H1 (cell line): Measurements from ENCODE around the gene TUT4. TPM values are rescaled to one million over a fixed set of nuclear protein-coding genes. Genes with fewer than 3 reads are reported as not detected.

Experiments
- CTCF ChIA-PET: fragments of 300-600 bp; sonication (Branson Sonifier 250); formaldehyde crosslinking; loops from one replicate; lab custom pipeline; 2021; ENCODE audit not compliant: partially characterized antibody; lab: Charles Lee
- POLR2A ChIA-PET: fragments of 300-600 bp; sonication (Branson Sonifier 250); formaldehyde crosslinking; loops from one replicate; lab custom pipeline; 2021; ENCODE audit warnings: inconsistent platforms; ENCODE audit not compliant: partially characterized antibody; lab: Charles Lee
- DNase-seq, 2 experiments: peaks; one replicate each; pipeline versions ENCODE4 v3.0.0 to v3.0.0-alpha.2; 2010 to 2022; ENCODE audit warnings: low spot score in 2 of 2, low read depth in 1 of 2, mixed read lengths in 1 of 2
- FAIRE-seq: peaks from 2 replicates; lab custom pipeline; 2011; peaks lifted over from hg19 to GRCh38; lab: Jason Lieb, UNC
- H2AFZ ChIP-seq: 2 replicates; pipeline ENCODE4 v1.8.1; 2012; ENCODE audit warnings: low read length, inconsistent platforms
- H2AK5ac ChIP-seq: 2 replicates; pipeline ENCODE4 v1.6.1; 2013; ENCODE audit warnings: low read depth, low read length
- H2BK120ac ChIP-seq: replicated peaks from 2 replicates; pipeline ENCODE3; 2013; ENCODE audit warnings: low read depth, low read length, inconsistent platforms
- H2BK12ac ChIP-seq: 2 replicates; pipeline ENCODE4 v1.6.1; 2013; ENCODE audit warnings: low read depth, low read length
- H2BK15ac ChIP-seq: 2 replicates; pipeline ENCODE4 v1.6.1; 2013; ENCODE audit warnings: low read length
- H2BK20ac ChIP-seq: 2 replicates; pipeline ENCODE4 v1.6.1; 2013; ENCODE audit warnings: low read length
- H2BK5ac ChIP-seq: 2 replicates; pipeline ENCODE4 v1.6.1; 2013; ENCODE audit warnings: low read depth, low read length
- H3K14ac ChIP-seq: 2 replicates; pipeline ENCODE4 v1.6.1; 2013; ENCODE audit warnings: inconsistent platforms; ENCODE audit not compliant: insufficient read length
- H3K18ac ChIP-seq: 2 replicates; pipeline ENCODE4 v1.6.1; 2013; ENCODE audit warnings: low read length; ENCODE audit errors: extremely low read depth
- H3K23ac ChIP-seq: 2 replicates; pipeline ENCODE4 v1.6.1; 2013; ENCODE audit warnings: inconsistent platforms; ENCODE audit not compliant: insufficient read length
- H3K23me2 ChIP-seq: 2 replicates; pipeline ENCODE4 v1.6.1; 2013; ENCODE audit warnings: low read depth, low read length
- H3K27ac ChIP-seq: 2 replicates; pipeline ENCODE4 v1.6.1; 2011; ENCODE audit warnings: low read depth, low read length, inconsistent platforms
- H3K27me3 ChIP-seq, 4 experiments: replicated peaks in 1 of 4; 1 replicate in 1 of 4; 2 replicates in 3 of 4; pipeline versions ENCODE4 v1.6.1 to v1.8.1; 2011 to 2013; ENCODE audit warnings: low read length in 3 of 4, mild to moderate bottlenecking in 3 of 4, inconsistent platforms in 2 of 4, mixed read lengths in 2 of 4, moderate library complexity in 1 of 4; ENCODE audit not compliant: control insufficient read depth in 3 of 4, insufficient read depth in 3 of 4; ENCODE audit errors: extremely low read depth in 1 of 4
- H3K36me3 ChIP-seq, 4 experiments: 2 replicates each; pipeline versions ENCODE4 v1.6.1 to v1.8.1; 2011 to 2013; ENCODE audit warnings: mild to moderate bottlenecking in 4 of 4, low read length in 3 of 4, moderate library complexity in 2 of 4, control low read depth in 1 of 4, inconsistent platforms in 1 of 4; ENCODE audit not compliant: insufficient read depth in 4 of 4, control insufficient read depth in 2 of 4
- H3K4ac ChIP-seq: replicated peaks from 2 replicates; pipeline ENCODE3; 2013; ENCODE audit warnings: low read length, low read depth, mixed read lengths, inconsistent platforms; ENCODE audit not compliant: insufficient read length
- H3K4me1 ChIP-seq, 4 experiments: replicated peaks in 1 of 4; 1 replicate in 1 of 4; 2 replicates in 3 of 4; pipeline versions ENCODE4 v1.6.1 to v1.8.1; 2011 to 2013; ENCODE audit warnings: low read length in 3 of 4, inconsistent platforms in 2 of 4, mixed read lengths in 1 of 4; ENCODE audit not compliant: insufficient read depth in 4 of 4, control insufficient read depth in 3 of 4
- H3K4me2 ChIP-seq, 2 experiments: 2 replicates each; pipeline versions ENCODE4 v1.6.1 to v1.8.1; 2011 to 2013; ENCODE audit warnings: low read depth in 2 of 2, low read length in 2 of 2, control low read depth in 1 of 2, inconsistent platforms in 1 of 2, mild to moderate bottlenecking in 1 of 2; ENCODE audit not compliant: insufficient read depth in 1 of 2
- H3K4me3 ChIP-seq, 4 experiments: fragments of 200-600, 300-600 bp in 1 of 4; sonication (generic), shearing (Covaris generic), sonication (Bioruptor Twin) in 1 of 4; 2 replicates each; pipeline versions ENCODE4 v1.5.1 to v1.8.1; 2011 to 2016; ENCODE audit warnings: low read length in 4 of 4, low read depth in 3 of 4, control low read depth in 2 of 4, inconsistent platforms in 2 of 4, mild to moderate bottlenecking in 2 of 4, mixed read lengths in 1 of 4, moderate library complexity in 1 of 4; ENCODE audit not compliant: insufficient read depth in 2 of 4; ENCODE audit errors: extremely low read depth in 1 of 4
- H3K56ac ChIP-seq: replicated peaks from 2 replicates; pipeline ENCODE3; 2013; ENCODE audit warnings: low read depth, mild to moderate bottlenecking, mixed read lengths, low read length, inconsistent platforms; ENCODE audit not compliant: insufficient read length
- H3K79me1 ChIP-seq: 2 replicates; pipeline ENCODE4 v1.6.1; 2013; ENCODE audit warnings: low read depth, low read length, control low read depth
- H3K79me2 ChIP-seq, 2 experiments: 2 replicates each; pipeline versions ENCODE4 v1.6.1 to v1.8.1; 2012 to 2013; ENCODE audit warnings: low read length in 2 of 2, mild to moderate bottlenecking in 2 of 2, inconsistent platforms in 1 of 2; ENCODE audit not compliant: insufficient read depth in 2 of 2, control insufficient read depth in 1 of 2
- H3K9ac ChIP-seq, 4 experiments: replicated peaks in 1 of 4; 1 replicate in 1 of 4; 2 replicates in 3 of 4; pipeline versions ENCODE4 v1.6.1 to v1.8.1; 2011 to 2013; ENCODE audit warnings: low read depth in 3 of 4, low read length in 3 of 4, control low read depth in 2 of 4, mild to moderate bottlenecking in 2 of 4, moderate library complexity in 2 of 4, inconsistent platforms in 1 of 4; ENCODE audit errors: extremely low read depth in 1 of 4
- H3K9me3 ChIP-seq, 2 experiments: 2 replicates each; pipeline versions ENCODE4 v1.6.1 to v1.8.1; 2012 to 2013; ENCODE audit warnings: mild to moderate bottlenecking in 2 of 2, moderate library complexity in 2 of 2, control low read depth in 1 of 2, inconsistent platforms in 1 of 2, low read depth in 1 of 2, low read length in 1 of 2, mixed read lengths in 1 of 2; ENCODE audit not compliant: insufficient read depth in 2 of 2
- H4K20me1 ChIP-seq, 2 experiments: replicated peaks in 1 of 2; 2 replicates each; pipeline versions ENCODE3 to v1.8.1; 2011 to 2013; ENCODE audit warnings: inconsistent platforms in 2 of 2, low read length in 2 of 2, mild to moderate bottlenecking in 1 of 2; ENCODE audit not compliant: insufficient read depth in 2 of 2, control insufficient read depth in 1 of 2
- H4K5ac ChIP-seq: 2 replicates; pipeline ENCODE4 v1.6.1; 2013; ENCODE audit warnings: low read length, low read depth, mixed read lengths, inconsistent platforms; ENCODE audit not compliant: insufficient read length
- H4K8ac ChIP-seq: 2 replicates; pipeline ENCODE4 v1.8.0; 2013; ENCODE audit warnings: mild to moderate bottlenecking, moderate library complexity, low read length, inconsistent platforms; ENCODE audit not compliant: insufficient read depth; ENCODE audit errors: extremely low read depth
- H4K91ac ChIP-seq: replicated peaks from 2 replicates; pipeline ENCODE3; 2013; ENCODE audit warnings: low read length, mixed read lengths, inconsistent platforms; ENCODE audit not compliant: insufficient read length
- CHD1 ChIP-seq: IDR thresholded peaks from 2 replicates; pipeline ENCODE4 v1.6.1; 2012; ENCODE audit warnings: low read depth, low read length, improper control_type of control experiment
- CREB1 ChIP-seq: IDR thresholded peaks from 2 replicates; pipeline ENCODE4 v1.6.1; 2012; ENCODE audit warnings: inconsistent platforms
- HDAC2 ChIP-seq, 2 experiments: fragments of 300-600 bp in 1 of 2; sonication (generic) in 1 of 2; IDR thresholded peaks; 2 replicates each; pipeline ENCODE4 v1.6.1; 2011 to 2012; ENCODE audit warnings: low read depth in 2 of 2, low read length in 2 of 2, mild to moderate bottlenecking in 2 of 2, moderate library complexity in 2 of 2, borderline replicate concordance in 1 of 2, inconsistent platforms in 1 of 2
- JUN ChIP-seq: IDR thresholded peaks from 2 replicates; pipeline ENCODE4 v1.6.1; 2011; ENCODE audit warnings: low read depth, mild to moderate bottlenecking, improper control_type of control experiment, low read length
- SIN3A ChIP-seq, 2 experiments: IDR thresholded peaks in 1 of 2; conservative IDR thresholded peaks in 1 of 2; 2 replicates each; pipeline ENCODE4 v1.6.1; 2011 to 2012; ENCODE audit warnings: low read length in 2 of 2, improper control_type of control experiment in 1 of 2, low read depth in 1 of 2, mild to moderate bottlenecking in 1 of 2
- SP2 ChIP-seq: IDR thresholded peaks from 2 replicates; pipeline ENCODE4 v1.6.1; 2012; ENCODE audit warnings: mild to moderate bottlenecking, low read length, inconsistent platforms
- SP4 ChIP-seq: IDR thresholded peaks from 2 replicates; pipeline ENCODE4 v1.6.1; 2012; ENCODE audit warnings: low read length, inconsistent platforms
- SRF ChIP-seq: IDR thresholded peaks from 2 replicates; pipeline ENCODE4 v1.6.1; 2011; ENCODE audit warnings: mild to moderate bottlenecking, low read depth, low read length, moderate library complexity
- SUZ12 ChIP-seq: fragments of 200-600 bp; sonication (generic); IDR thresholded peaks from 2 replicates; pipeline ENCODE4 v1.6.1; 2012; ENCODE audit warnings: mild to moderate bottlenecking, inconsistent platforms, low read length, moderate library complexity, mixed read lengths
- USF2 ChIP-seq: IDR thresholded peaks from 2 replicates; pipeline ENCODE4 v1.6.1; 2011; ENCODE audit warnings: low read length, improper control_type of control experiment
- WGBS, 2 experiments: shearing (Covaris generic) in 1 of 2; methylation state at CpG; one replicate each; pipeline versions ENCODE4 v1.1.6 to v1.1.7; 2013 to 2015; ENCODE audit warnings: low lambda C conversion rate in 2 of 2, mixed read lengths in 2 of 2, inconsistent platforms in 1 of 2, low coverage in 1 of 2, missing lambda C conversion rate in 1 of 2; ENCODE audit not compliant: insufficient replicate concordance in 2 of 2, insufficient coverage in 1 of 2, insufficient read length in 1 of 2; ENCODE audit errors: extremely low coverage in 1 of 2, missing lambda C conversion rate in 1 of 2; 5-methylcytosine and 5-hydroxymethylcytosine counted together
- polyA plus RNA-seq, 7 experiments: library from polyadenylated mRNA; depleted of rRNA in 3 of 7; stranded (reverse) in 5 of 7; unstranded in 2 of 7; fragments of >200 nt in 5 of 7; fragments of 200-250 nt in 2 of 7; gene quantifications; 1 replicate in 5 of 7; 2 replicates in 1 of 7; 4 replicates in 1 of 7; pipeline versions ENCODE4 v1.2.1 to v1.2.3, GENCODE V29; 2011 to 2013; ENCODE audit warnings: missing spikeins in 2 of 7, mixed read lengths in 2 of 7
- total RNA-seq: library from RNA; stranded (reverse); fragmentation: NEBNext Ultra II Directional; extraction: Animal tissue kit (Norgen Biotek cat#: 25700); gene quantifications from 2 replicates; pipeline ENCODE4 v1.2.1, GENCODE V29; 2021

TUT4 gene
- total and polyA plus RNA-seq, 2 of the 8 experiments (the other 6 are each of a cell fraction or from before 2014, with no cell fraction given) = 54.5 to 63.3 TPM

- H3K79me2 ChIP-seq = peaks cover 2 to 50% of the 10 kb centered on the region in 2 experiments; a peak in 3 of 4 replicates
Observed at GRCh38 chr1:52400131-52400530, 152.8 kb downstream of the TUT4 start.

More at GRCh38 chr1:52400131-52400530, 152.8 kb downstream of the TUT4 start:
- no peak overlapping the region for H2BK120ac ChIP-seq
- H4K20me1 ChIP-seq = peaks cover 6 to 14% of the 10 kb centered on the region in 2 experiments
- FAIRE-seq (no peak), DNase-seq (no peak)
- H2BK5ac ChIP-seq = no peak overlapping the region
- H3K4me2 ChIP-seq = no peak overlapping the region
- no peak overlapping the region for H3K23ac ChIP-seq
- ChIA-PET POLR2A (interaction anchor here (0.8 to 9.8 kb wide), 5 partner anchors 8 to 157 kb away, joined by 3 to 82 read pairs (median 7); no protein-coding TSS in a partner anchor), CTCF (interaction anchor here (1.1 kb wide), 1 partner anchor 19 kb away, joined by 3 read pairs; no protein-coding TSS in a partner anchor)
- H3K4ac ChIP-seq = no peak overlapping the region
- H3K4me3 ChIP-seq = no peak overlapping the region
- no peak overlapping the region for H2BK20ac ChIP-seq
- no peak overlapping the region for H3K27ac ChIP-seq
- no peaks in the 10 kb centered on the region; a peak in 1 of 7 replicates for H3K27me3 ChIP-seq
- peaks cover 30 to 61% (median 55%) of the 10 kb centered on the region in 4 experiments for H3K36me3 ChIP-seq
- no peak overlapping the region for H3K14ac ChIP-seq
- no peak overlapping the region for H2AK5ac ChIP-seq
- WGBS, 2 experiments = 90% methylated on average over 6 of the region's 6 CpGs; no CpG with 5 or more reads in 1 of the 2 experiments
- peaks cover 0 to 4% (median 0%) of the 10 kb centered on the region in 4 experiments; a peak in 1 of 7 replicates for H3K4me1 ChIP-seq
- TF ChIP-seq SUZ12 (no peak), SRF (no peak), JUN (no peak), CHD1 (no peak), SIN3A (conservative IDR thresholded peaks at IDR 0.05 in 1 of 2, IDR thresholded peaks at IDR 0.05 in 1 of 2; ENCODE audit: low read depth in 1 of 2, low read length in 2 of 2) (no peak), SP4 (no peak), CREB1 (no peak), HDAC2 (IDR thresholded peaks at IDR 0.05; ENCODE audit: borderline replicate concordance in 1 of 2, low read depth in 2 of 2, low read length in 2 of 2) (no peak), USF2 (no peak), SP2 (no peak)
- peaks cover 5% of the 10 kb centered on the region; the same call in 1 of the 2 replicates for H3K79me1 ChIP-seq
- no peak overlapping the region for H3K18ac ChIP-seq
- no peak overlapping the region for H2BK15ac ChIP-seq
- H2AFZ ChIP-seq = no peak overlapping the region
- no peak overlapping the region for H3K9ac ChIP-seq
- H2BK12ac ChIP-seq = no peak overlapping the region
- no peak overlapping the region for H4K5ac ChIP-seq
- H4K91ac ChIP-seq = no peak overlapping the region
- H3K56ac ChIP-seq = no peak overlapping the region
- H3K9me3 ChIP-seq = no peaks in the 10 kb centered on the region
- peaks cover 5% of the 10 kb centered on the region; the same call in 1 of the 2 replicates for H3K23me2 ChIP-seq
- no peak overlapping the region for H4K8ac ChIP-seq
